Body of pancreas (tissue), 4 donors: ENCODE results near the gene MARCO.

Experiments
- CTCF ChIP-seq, 7 experiments: fragments of 450-650 bp in 4 of 7; fragments of 200-600 bp in 3 of 7; sonication (generic) in 3 of 7; IDR thresholded peaks; one replicate each; pipeline ENCODE4 v1.5.1; 2016 to 2019; ENCODE audit warnings: antibody characterized with exemption in 7 of 7
- POLR2A ChIP-seq, 3 donors: fragments of 450-650 bp; IDR thresholded peaks; one replicate each; pipeline ENCODE4 v1.6.1; 2016; ENCODE audit warnings: antibody characterized with exemption in 3 of 3, mild to moderate bottlenecking in 2 of 3

GRCh38 chr2:119024152-119024551 lies 82.2 kb downstream of the MARCO start:
- TF ChIP-seq CTCF (IDR thresholded peaks at IDR 0.05) (no peak), POLR2A (IDR thresholded peaks at IDR 0.05) (no peak)
